HepG2 (cell line): ENCODE measurements around the gene CCDC88C.

Experiments
- ARNT2 ChIP-seq: sonication (generic); formaldehyde crosslinking; IDR thresholded peaks from 2 replicates; pipeline ENCODE4 v1.8.0; 2022; ENCODE audit warnings: mild to moderate bottlenecking, low read depth, missing genetic modification reagents, moderate library complexity
- CTCF ChIP-seq: sonication (generic); formaldehyde crosslinking; IDR thresholded peaks from 2 replicates; pipeline ENCODE4 v1.5.0; 2020; ENCODE audit warnings: mild to moderate bottlenecking, missing genetic modification reagents, moderate library complexity
- NFAT5 ChIP-seq: sonication (generic); formaldehyde crosslinking; IDR thresholded peaks from 2 replicates; pipeline ENCODE4 v1.4.0; 2020; ENCODE audit warnings: missing genetic modification reagents
- REST ChIP-seq, 2 experiments: IDR thresholded peaks; 2 replicates each; pipeline ENCODE4 v1.6.1; 2011 to 2012; ENCODE audit warnings: low read length in 2 of 2, borderline replicate concordance in 1 of 2, low read depth in 1 of 2, mild to moderate bottlenecking in 1 of 2, moderate library complexity in 1 of 2
- ZNF768 ChIP-seq: sonication (generic); formaldehyde crosslinking; IDR thresholded peaks from 2 replicates; pipeline ENCODE4 v1.4.0; 2020; ENCODE audit warnings: missing genetic modification reagents

GRCh38 chr14:91272341-91273272 lies 145.0 kb downstream of the CCDC88C start:
- TF ChIP-seq ARNT2 (CRISPR knock-in tag): no peak
- TF ChIP-seq REST (IDR thresholded peaks at IDR 0.05; ENCODE audit: borderline replicate concordance in 1 of 2, low read depth in 1 of 2, low read length in 2 of 2): no peak
- no peak for TF ChIP-seq NFAT5 (CRISPR knock-in tag)
- no peak for TF ChIP-seq CTCF (CRISPR knock-in tag)
- no peak for TF ChIP-seq ZNF768
